Measurements from ENCODE around the gene ABCC3. TPM values are rescaled to one million over a fixed set of nuclear protein-coding genes. Genes with fewer than 3 reads are reported as not detected.
A peak's percentile ranks its signal among the peaks of the same experiment; 100 is the strongest.

Gene ABCC3
- total RNA-seq, 1 experiment from 2014 or later, result not detected

DNA sequence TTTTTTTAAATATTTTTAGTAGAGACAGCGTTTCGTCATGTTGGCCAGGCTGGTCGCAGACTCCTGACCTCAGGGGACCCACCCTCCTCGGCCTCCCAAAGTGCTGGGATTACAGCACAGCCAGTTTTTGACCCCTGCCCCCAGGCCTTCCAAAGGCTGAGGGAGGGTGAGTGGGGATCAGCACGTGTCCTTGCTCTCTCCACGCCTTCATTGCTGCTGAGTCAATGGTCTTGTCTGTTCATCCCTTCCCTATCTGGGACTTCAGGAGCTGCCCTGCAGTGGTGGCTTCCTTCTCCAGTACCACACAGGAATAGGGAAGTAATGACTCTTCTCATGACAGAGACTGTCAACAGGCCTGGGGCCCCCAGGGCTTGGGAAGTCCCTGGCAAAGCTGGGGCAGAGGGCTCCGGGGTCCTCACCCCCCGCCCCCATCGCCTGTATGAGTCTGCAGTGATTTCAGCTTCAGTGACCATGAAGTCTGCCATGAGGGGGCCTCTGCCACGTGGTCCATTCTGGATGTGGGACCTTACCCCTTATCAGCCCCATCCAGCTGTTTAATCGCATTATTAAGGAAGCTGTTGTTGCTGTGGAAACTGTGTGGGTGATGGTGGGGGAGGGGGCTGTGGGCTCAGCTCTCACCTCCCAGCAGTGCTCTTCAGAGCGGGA lies 6.1 kb downstream of the ABCC3 start:
- no peak overlapping the region for H3K27ac ChIP-seq (ENCODE audit: low read length)
- no peak overlapping the region for H3K4me3 ChIP-seq (ENCODE audit: low read length)
- no peak for DNase-seq
- no peaks in the 10 kb centered on the region for H3K9me2 ChIP-seq (replicated peaks; ENCODE audit: insufficient read depth, low read length)
- H3K4me1 ChIP-seq (ENCODE audit: low read length), result peaks cover 13% of the 10 kb centered on the region
- no peaks in the 10 kb centered on the region for H4K20me1 ChIP-seq (ENCODE audit: insufficient read depth, low read depth, low read length)
- H3K79me2 ChIP-seq (ENCODE audit: low read length), result no peaks in the 10 kb centered on the region
- H2AFZ ChIP-seq (ENCODE audit: low read length), result no peak overlapping the region
- no peaks in the 10 kb centered on the region for H3K9me3 ChIP-seq (ENCODE audit: low read length)
- no peaks in the 10 kb centered on the region for H3K27me3 ChIP-seq (ENCODE audit: low read length)
- H3K9ac ChIP-seq (ENCODE audit: low read length), result no peak overlapping the region
- H3K4me2 ChIP-seq (ENCODE audit: low read depth, low read length, poor library complexity, severe bottlenecking), result no peak overlapping the region
- H3K36me3 ChIP-seq (ENCODE audit: insufficient read depth, low read length), result no peaks in the 10 kb centered on the region

DNA sequence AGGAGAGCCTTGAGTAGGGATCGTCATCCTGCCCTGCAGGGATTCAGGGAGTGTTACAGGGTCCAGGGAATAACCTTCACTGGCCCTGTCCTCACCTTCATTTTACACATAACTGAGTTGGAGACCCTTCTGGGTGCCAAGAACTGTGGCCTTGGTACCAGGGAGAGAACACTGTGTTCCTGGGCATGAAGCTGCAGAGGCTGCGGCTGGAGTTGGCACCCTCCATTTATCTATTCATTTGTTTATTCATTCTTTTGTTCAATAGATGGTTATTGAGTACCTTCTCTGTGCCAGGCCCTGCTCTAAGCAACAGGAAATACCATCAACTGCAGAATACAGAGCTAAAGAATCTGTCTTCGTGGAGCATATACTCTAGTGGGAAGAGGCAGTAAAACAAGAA lies 6.7 kb downstream of the ABCC3 start:
- no peak overlapping the region for H3K4me3 ChIP-seq (ENCODE audit: low read length)
- H3K9me3 ChIP-seq (ENCODE audit: low read length), result no peaks in the 10 kb centered on the region
- no peak overlapping the region for H3K27ac ChIP-seq (ENCODE audit: low read length)
- no peaks in the 10 kb centered on the region for H3K36me3 ChIP-seq (ENCODE audit: insufficient read depth, low read length)
- H2AFZ ChIP-seq (ENCODE audit: low read length), result no peak overlapping the region
- H3K9ac ChIP-seq (ENCODE audit: low read length), result no peak overlapping the region
- H3K27me3 ChIP-seq (ENCODE audit: low read length), result no peaks in the 10 kb centered on the region
- H3K4me1 ChIP-seq (ENCODE audit: low read length), result peaks cover 13% of the 10 kb centered on the region
- H3K79me2 ChIP-seq (ENCODE audit: low read length), result no peaks in the 10 kb centered on the region
- no peak for DNase-seq
- H4K20me1 ChIP-seq (ENCODE audit: insufficient read depth, low read depth, low read length), result no peaks in the 10 kb centered on the region
- H3K9me2 ChIP-seq (replicated peaks; ENCODE audit: insufficient read depth, low read length), result no peaks in the 10 kb centered on the region
- H3K4me2 ChIP-seq (ENCODE audit: low read depth, low read length, poor library complexity, severe bottlenecking), result no peak overlapping the region

- Histone ChIP-seq H3K79me2 (ENCODE audit: low read length) (no peaks in the 10 kb centered on the region), H3K36me3 (ENCODE audit: insufficient read depth, low read length) (no peaks in the 10 kb centered on the region), H3K9ac (ENCODE audit: low read length) (no peak overlapping the region), H3K4me2 (ENCODE audit: low read depth, low read length, poor library complexity, severe bottlenecking) (no peak overlapping the region), H4K20me1 (ENCODE audit: insufficient read depth, low read depth, low read length) (no peaks in the 10 kb centered on the region), H3K9me2 (replicated peaks; ENCODE audit: insufficient read depth, low read length) (no peaks in the 10 kb centered on the region), H3K27me3 (ENCODE audit: low read length) (no peaks in the 10 kb centered on the region), H3K4me1 (ENCODE audit: low read length) (peaks cover 10% of the 10 kb centered on the region), H3K4me3 (ENCODE audit: low read length) (no peak overlapping the region), H3K9me3 (ENCODE audit: low read length) (no peaks in the 10 kb centered on the region), H2AFZ (ENCODE audit: low read length) (no peak overlapping the region), H3K27ac (ENCODE audit: low read length) (no peak overlapping the region)
- DNase-seq, result no peak
Measured at GRCh38 chr17:50642071-50642721, 7.5 kb downstream of the ABCC3 start.

- no peak overlapping the region for H3K9ac ChIP-seq (ENCODE audit: low read length)
- H3K9me3 ChIP-seq (ENCODE audit: low read length), result no peaks in the 10 kb centered on the region
- H3K4me3 ChIP-seq (ENCODE audit: low read length), result no peak overlapping the region
- no peaks in the 10 kb centered on the region for H4K20me1 ChIP-seq (ENCODE audit: insufficient read depth, low read depth, low read length)
- no peaks in the 10 kb centered on the region for H3K36me3 ChIP-seq (ENCODE audit: insufficient read depth, low read length)
- no peak overlapping the region for H2AFZ ChIP-seq (ENCODE audit: low read length)
- peaks cover 2% of the 10 kb centered on the region for H3K4me1 ChIP-seq (ENCODE audit: low read length)
- H3K9me2 ChIP-seq (replicated peaks; ENCODE audit: insufficient read depth, low read length), result no peaks in the 10 kb centered on the region
- H3K27me3 ChIP-seq (ENCODE audit: low read length), result no peaks in the 10 kb centered on the region
- H3K79me2 ChIP-seq (ENCODE audit: low read length), result no peaks in the 10 kb centered on the region
- no peak overlapping the region for H3K4me2 ChIP-seq (ENCODE audit: low read depth, low read length, poor library complexity, severe bottlenecking)
- DNase-seq, result no peak
- no peak overlapping the region for H3K27ac ChIP-seq (ENCODE audit: low read length)
Measured at GRCh38 chr17:50642722-50643656, 8.3 kb downstream of the ABCC3 start.

GRCh38 chr17:50645748-50646682 lies 11.3 kb downstream of the ABCC3 start:
- Histone ChIP-seq H3K79me2 (ENCODE audit: low read length) (no peaks in the 10 kb centered on the region), H3K36me3 (ENCODE audit: insufficient read depth, low read length) (no peaks in the 10 kb centered on the region), H4K20me1 (ENCODE audit: insufficient read depth, low read depth, low read length) (no peaks in the 10 kb centered on the region), H3K27ac (ENCODE audit: low read length) (no peak overlapping the region), H3K9me2 (replicated peaks; ENCODE audit: insufficient read depth, low read length) (no peaks in the 10 kb centered on the region), H3K4me2 (ENCODE audit: low read depth, low read length, poor library complexity, severe bottlenecking) (no peak overlapping the region), H3K9ac (ENCODE audit: low read length) (no peak overlapping the region), H3K9me3 (ENCODE audit: low read length) (no peaks in the 10 kb centered on the region), H3K4me1 (ENCODE audit: low read length) (no peaks in the 10 kb centered on the region), H3K27me3 (ENCODE audit: low read length) (no peaks in the 10 kb centered on the region), H2AFZ (ENCODE audit: low read length) (no peak overlapping the region), H3K4me3 (ENCODE audit: low read length) (no peak overlapping the region)
- DNase-seq, result no peak

DNA sequence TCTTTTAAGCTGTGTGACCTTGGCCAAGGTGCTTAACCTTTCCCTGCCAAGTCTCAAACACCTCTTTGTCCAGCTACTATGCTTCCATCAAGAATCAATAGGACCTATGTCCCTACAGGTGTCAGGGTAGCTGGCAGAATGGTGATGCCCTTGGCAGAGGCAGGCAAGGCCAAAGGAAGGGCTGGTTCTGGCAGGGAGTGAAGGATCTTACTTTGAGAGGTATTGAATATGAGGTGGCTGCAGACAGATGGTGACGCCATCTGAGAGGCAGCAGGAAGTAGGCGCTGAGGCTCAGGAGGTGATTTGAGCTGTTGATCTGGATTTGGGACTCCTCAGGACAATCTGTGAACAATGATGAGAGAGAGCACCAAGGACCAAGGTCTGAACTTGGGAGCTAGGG lies 12.5 kb downstream of the ABCC3 start:
- no peaks in the 10 kb centered on the region for H3K9me2 ChIP-seq (replicated peaks; ENCODE audit: insufficient read depth, low read length)
- H3K79me2 ChIP-seq (ENCODE audit: low read length), result no peaks in the 10 kb centered on the region
- no peak overlapping the region for H2AFZ ChIP-seq (ENCODE audit: low read length)
- no peak overlapping the region for H3K9ac ChIP-seq (ENCODE audit: low read length)
- H4K20me1 ChIP-seq (ENCODE audit: insufficient read depth, low read depth, low read length), result no peaks in the 10 kb centered on the region
- H3K4me2 ChIP-seq (ENCODE audit: low read depth, low read length, poor library complexity, severe bottlenecking), result no peak overlapping the region
- no peaks in the 10 kb centered on the region for H3K36me3 ChIP-seq (ENCODE audit: insufficient read depth, low read length)
- H3K9me3 ChIP-seq (ENCODE audit: low read length), result no peaks in the 10 kb centered on the region
- H3K27ac ChIP-seq (ENCODE audit: low read length), result no peak overlapping the region
- H3K4me1 ChIP-seq (ENCODE audit: low read length), result no peaks in the 10 kb centered on the region
- DNase-seq, result no peak
- H3K27me3 ChIP-seq (ENCODE audit: low read length), result no peaks in the 10 kb centered on the region
- H3K4me3 ChIP-seq (ENCODE audit: low read length), result no peak overlapping the region

DNA sequence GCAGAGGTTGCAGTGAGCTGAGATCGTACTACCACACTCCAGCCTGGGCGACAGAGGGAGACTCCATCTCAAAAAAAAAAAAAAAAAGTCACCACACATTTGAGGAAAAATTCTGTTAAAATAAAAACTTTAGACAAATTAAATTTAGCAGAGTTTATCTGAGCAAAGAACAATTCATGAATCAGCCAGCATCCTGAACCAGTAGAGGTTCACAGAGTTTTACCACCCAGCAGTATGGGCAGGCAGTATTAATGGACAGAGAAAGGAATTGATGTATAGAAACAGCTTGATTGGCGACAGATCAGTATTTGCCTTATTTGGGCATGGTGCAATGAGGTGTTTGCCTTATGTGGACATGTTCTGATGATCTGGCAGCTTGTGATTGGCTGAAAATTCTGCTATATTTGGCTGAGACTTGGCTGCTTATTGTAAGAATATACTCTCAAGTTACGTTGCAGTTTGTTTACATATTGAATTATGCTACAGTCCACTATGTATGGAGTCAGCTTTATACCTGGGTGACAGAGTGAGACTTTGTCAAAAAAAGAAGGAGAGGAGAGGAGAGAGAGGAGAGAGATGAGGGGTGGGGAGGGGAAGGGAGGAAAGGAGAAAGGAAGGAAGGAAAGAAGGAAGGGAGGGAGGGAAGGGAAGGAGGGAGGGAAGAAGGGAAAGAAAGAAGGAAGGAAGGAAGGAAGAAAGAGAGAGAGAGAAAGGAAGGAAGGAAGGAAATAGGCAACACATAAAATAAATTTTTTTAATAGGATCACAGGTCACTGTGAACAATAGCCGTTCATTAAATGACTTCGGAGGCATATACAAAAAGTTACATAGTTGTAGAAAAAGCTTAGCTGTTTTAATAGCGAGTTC lies 14.6 kb downstream of the ABCC3 start:
- peak; percentile 69 for DNase-seq
- H3K79me2 ChIP-seq (ENCODE audit: low read length), result no peaks in the 10 kb centered on the region
- 0 out of 2 replicates have a peak, but pooled peaks cover 3% of the 10 kb centered on the region for H3K4me1 ChIP-seq (ENCODE audit: low read length)
- H3K4me3 ChIP-seq (ENCODE audit: low read length), result no peak overlapping the region
- no peak overlapping the region for H3K9ac ChIP-seq (ENCODE audit: low read length)
- H3K27me3 ChIP-seq (ENCODE audit: low read length), result no peaks in the 10 kb centered on the region
- no peak overlapping the region for H3K27ac ChIP-seq (ENCODE audit: low read length)
- no peak overlapping the region for H3K4me2 ChIP-seq (ENCODE audit: low read depth, low read length, poor library complexity, severe bottlenecking)
- H2AFZ ChIP-seq (ENCODE audit: low read length), result no peak overlapping the region
- no peaks in the 10 kb centered on the region for H3K9me3 ChIP-seq (ENCODE audit: low read length)
- no peaks in the 10 kb centered on the region for H4K20me1 ChIP-seq (ENCODE audit: insufficient read depth, low read depth, low read length)
- no peaks in the 10 kb centered on the region for H3K36me3 ChIP-seq (ENCODE audit: insufficient read depth, low read length)
- H3K9me2 ChIP-seq (replicated peaks; ENCODE audit: insufficient read depth, low read length), result no peaks in the 10 kb centered on the region
